Body of pancreas (tissue), 4 donors: ENCODE data around the gene DUOX2.

Source experiments
- POLR2A ChIP-seq, 3 donors: fragments of 450-650 bp; IDR thresholded peaks; one replicate each; pipeline ENCODE4 v1.6.1; 2016; ENCODE audit warnings: antibody characterized with exemption in 3 of 3, mild to moderate bottlenecking in 2 of 3
- TF ChIP-seq, protein P1 (sequence below), 7 experiments: fragments of 450-650 bp in 4 of 7; fragments of 200-600 bp in 3 of 7; sonication (generic) in 3 of 7; IDR thresholded peaks; one replicate each; pipeline ENCODE4 v1.5.1; 2016 to 2019; ENCODE audit warnings: antibody characterized with exemption in 7 of 7

DNA sequence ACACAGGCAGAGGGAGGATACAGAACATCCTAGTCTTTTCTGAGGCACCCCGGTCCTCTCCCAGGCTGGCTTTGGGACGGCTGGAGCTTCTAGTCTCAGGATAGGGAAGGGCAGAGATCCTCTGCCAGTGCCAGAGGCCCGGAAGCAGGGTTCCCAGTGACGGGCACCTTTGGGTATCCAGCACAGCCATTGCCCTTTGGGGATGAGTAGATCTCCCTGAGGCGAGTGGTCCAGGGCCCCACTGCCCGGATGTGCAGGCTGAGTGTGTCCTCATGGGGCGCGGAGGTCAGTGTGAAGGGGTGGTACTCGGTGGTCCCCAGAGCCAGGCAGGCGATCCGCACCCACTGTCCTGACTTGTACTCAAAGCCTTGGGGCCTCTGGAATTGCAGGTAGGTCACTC is 18.3 kb downstream of the DUOX2 start:
- TF ChIP-seq, protein P1, sequence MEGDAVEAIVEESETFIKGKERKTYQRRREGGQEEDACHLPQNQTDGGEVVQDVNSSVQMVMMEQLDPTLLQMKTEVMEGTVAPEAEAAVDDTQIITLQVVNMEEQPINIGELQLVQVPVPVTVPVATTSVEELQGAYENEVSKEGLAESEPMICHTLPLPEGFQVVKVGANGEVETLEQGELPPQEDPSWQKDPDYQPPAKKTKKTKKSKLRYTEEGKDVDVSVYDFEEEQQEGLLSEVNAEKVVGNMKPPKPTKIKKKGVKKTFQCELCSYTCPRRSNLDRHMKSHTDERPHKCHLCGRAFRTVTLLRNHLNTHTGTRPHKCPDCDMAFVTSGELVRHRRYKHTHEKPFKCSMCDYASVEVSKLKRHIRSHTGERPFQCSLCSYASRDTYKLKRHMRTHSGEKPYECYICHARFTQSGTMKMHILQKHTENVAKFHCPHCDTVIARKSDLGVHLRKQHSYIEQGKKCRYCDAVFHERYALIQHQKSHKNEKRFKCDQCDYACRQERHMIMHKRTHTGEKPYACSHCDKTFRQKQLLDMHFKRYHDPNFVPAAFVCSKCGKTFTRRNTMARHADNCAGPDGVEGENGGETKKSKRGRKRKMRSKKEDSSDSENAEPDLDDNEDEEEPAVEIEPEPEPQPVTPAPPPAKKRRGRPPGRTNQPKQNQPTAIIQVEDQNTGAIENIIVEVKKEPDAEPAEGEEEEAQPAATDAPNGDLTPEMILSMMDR (IDR thresholded peaks at IDR 0.05) = no peak
- TF ChIP-seq POLR2A (IDR thresholded peaks at IDR 0.05) = no peak
